ENCODE measurements around the gene KRTAP3-2.

The KRTAP3-2 gene

GRCh38 chr17:40961591-40961990 is 38.1 kb downstream of the KRTAP3-2 start:
- DNase-seq = no peak

GRCh38 chr17:40960144-40960543 is 39.6 kb downstream of the KRTAP3-2 start:
- DNase-seq = no peak

- no peak for DNase-seq
Measured at GRCh38 chr17:40958086-40958953, 41.4 kb downstream of the KRTAP3-2 start.

- no peak for DNase-seq
Measured at GRCh38 chr17:40956401-40957254, 43.1 kb downstream of the KRTAP3-2 start.

GRCh38 chr17:40953881-40954280 is 45.8 kb downstream of the KRTAP3-2 start:
- DNase-seq = peak; percentile 21

- no peak for DNase-seq
Measured at GRCh38 chr17:40952661-40953060, 47.0 kb downstream of the KRTAP3-2 start.

- no peak for DNase-seq
Measured at GRCh38 chr17:40952154-40952553, 47.6 kb downstream of the KRTAP3-2 start.

GRCh38 chr17:40951011-40951622 is 48.6 kb downstream of the KRTAP3-2 start:
- DNase-seq = no peak

- DNase-seq = no peak
Measured at GRCh38 chr17:40950176-40950575, 49.5 kb downstream of the KRTAP3-2 start.

- no peak for DNase-seq
Measured at GRCh38 chr17:40949418-40949817, 50.3 kb downstream of the KRTAP3-2 start.
